Measurements from ENCODE around the gene WDR93. TPM values are rescaled to one million over a fixed set of nuclear protein-coding genes. Genes with fewer than 3 reads are reported as not detected.
A peak's percentile ranks its signal among the peaks of the same experiment; 100 is the strongest.
"Not testable (repeated sequence)": the region's sequence is repeated elsewhere in the genome, so short reads cannot be mapped to it uniquely, and the experiment has no call there.

WDR93 gene
- total RNA-seq, 1 donor = 0.27 TPM

DNA sequence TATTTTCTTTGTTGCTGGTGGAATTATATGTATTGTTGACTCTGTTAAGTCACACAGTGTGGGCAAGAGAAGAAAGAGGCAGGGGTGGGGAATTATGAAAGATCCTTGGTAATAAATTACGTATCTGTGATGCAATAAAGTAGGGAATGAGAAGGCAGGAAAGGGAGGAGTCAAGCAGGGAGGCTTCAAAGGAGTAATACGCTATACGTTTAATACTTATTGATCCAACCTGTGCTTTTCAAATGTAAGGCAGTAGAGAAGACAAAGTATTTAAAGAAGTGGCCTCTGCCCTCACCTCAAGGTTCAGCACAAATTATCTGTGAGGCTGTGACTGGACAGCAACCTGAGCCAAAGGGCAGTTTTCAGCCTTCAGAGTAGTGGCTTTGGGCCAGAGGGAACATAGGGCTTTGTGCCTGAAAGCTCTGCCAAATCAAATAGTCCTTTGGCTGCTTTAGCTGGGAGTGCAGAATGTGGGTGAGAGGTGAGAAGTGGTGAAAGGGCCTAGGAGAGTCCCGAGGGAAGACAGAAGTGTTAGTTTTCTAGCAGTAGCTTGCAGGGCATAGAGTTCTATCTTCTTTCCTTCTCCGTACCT lies 10.2 kb upstream of the WDR93 start:
- no peak for DNase-seq (ENCODE audit: low read depth in 2 of 3, low spot score in 2 of 3)

DNA sequence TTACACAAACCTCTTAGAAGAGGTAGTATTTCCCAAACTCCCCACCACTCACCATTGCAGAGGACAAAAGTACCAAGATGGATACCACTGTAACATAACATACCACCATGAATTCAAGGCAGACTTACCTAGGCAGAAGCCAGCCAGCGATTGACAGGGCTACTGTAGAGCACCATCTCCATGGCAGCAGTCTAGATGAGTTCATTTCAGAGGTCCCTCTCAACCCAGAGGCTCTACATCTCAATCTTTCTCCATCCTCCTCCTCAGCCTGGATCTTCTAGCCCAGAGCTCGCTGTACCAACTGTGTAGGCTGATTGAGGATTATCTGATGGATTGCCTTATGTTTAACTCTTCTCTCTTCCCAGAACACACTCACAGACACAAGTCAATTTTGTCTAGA lies 9.5 kb upstream of the WDR93 start:
- no peak for DNase-seq (ENCODE audit: low read depth in 2 of 3, low spot score in 2 of 3)

DNA sequence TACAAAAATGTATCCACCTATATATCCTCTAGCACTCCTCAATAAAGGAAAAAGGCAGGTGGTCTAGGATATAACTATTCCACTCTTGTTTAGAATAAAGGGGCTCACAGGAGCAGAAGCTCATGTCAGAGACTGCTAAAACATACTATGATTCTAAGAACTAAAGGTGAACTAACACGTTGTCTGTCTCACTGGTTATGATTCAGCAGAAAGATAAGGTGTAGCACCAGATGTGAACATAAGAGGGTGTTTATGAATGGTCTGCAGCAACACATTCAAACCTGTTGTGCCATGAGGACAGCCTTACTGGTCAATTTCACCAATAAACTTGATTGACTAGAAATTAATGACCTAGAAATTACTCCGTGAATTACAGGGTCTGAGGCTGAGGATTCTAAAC lies 4.6 kb upstream of the WDR93 start:
- no peak for DNase-seq (ENCODE audit: low read depth in 2 of 3, low spot score in 2 of 3)

DNA sequence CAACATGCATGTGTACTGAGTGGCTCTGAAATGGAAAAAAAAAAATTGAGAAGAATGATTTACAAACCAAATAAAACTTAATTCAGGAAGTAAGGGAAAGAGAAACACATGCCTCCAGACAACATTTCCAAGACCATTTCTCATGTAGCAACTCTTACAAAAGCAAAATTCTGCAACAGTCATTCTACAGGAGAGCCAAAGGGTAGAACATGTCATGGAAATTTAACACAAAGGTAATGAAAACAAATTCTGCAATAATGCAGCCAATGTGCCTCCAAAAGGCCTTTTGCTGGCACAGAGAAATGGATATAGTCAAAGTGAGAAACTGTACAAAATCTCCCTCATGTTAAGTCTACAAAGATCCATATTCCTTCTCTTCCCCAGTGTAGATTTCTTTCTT lies 4.1 kb upstream of the WDR93 start:
- DNase-seq (ENCODE audit: low read depth in 2 of 3, low spot score in 2 of 3) = no peak

DNA sequence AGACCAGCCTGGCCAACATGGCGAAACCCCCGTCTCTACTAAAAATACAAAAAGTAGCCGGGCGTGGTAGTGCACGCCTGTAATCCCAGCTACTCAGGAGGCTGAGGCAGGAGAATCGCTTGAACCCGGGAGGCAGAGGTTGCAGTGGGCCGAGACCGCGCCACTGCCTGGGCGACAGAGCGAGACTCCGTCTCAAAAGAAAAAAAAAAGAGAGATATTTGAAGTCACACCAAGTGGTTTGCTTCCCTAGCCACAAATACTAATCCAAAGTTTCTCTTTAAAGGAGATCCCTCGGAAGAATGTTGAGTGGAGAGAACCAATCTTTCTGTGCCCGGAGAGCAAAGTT lies 708 bp upstream of the WDR93 start:
- not testable (repeated sequence) for DNase-seq (ENCODE audit: low read depth in 2 of 3, low spot score in 2 of 3)

DNA sequence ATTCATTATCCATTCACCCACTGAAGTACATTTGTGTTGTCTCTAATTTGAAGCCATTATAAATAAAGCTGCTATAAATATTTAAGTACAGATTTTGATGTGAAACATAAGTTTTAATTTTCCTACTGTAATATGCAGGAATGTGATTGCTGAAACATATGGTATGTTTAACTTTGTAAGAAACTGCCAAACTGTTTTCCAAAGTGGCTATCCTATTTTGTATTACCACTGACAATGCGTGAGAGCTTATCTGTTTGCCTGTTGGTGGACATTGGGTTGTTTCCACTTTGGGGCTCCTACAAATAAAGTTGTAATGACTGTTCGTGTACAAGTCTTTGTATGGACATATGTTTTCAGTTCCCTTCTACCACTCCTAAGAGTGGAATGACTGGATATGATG lies 2.5 kb downstream of the WDR93 start:
- no peak for DNase-seq (ENCODE audit: low read depth in 2 of 3, low spot score in 2 of 3)

DNA sequence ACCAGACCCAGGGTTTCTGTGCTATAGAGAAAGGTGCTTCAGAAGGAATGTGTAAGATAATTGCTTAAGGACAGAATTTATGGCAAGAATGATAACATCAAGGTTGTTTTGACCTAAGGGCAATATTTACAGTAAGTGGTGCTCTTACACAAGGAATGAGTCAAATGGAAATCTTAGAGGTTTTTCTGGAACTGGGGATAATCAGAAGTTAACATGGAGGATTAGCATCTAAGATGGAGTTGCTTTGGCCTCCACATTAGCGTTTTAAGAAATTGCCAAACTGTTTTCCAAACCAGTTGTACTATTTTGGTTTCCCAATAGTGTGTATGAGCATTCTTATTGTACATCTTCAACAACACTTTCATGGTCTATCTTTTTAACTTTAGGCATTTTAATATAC lies 3.1 kb downstream of the WDR93 start:
- DNase-seq (ENCODE audit: low read depth in 2 of 3, low spot score in 2 of 3) = no peak

DNA sequence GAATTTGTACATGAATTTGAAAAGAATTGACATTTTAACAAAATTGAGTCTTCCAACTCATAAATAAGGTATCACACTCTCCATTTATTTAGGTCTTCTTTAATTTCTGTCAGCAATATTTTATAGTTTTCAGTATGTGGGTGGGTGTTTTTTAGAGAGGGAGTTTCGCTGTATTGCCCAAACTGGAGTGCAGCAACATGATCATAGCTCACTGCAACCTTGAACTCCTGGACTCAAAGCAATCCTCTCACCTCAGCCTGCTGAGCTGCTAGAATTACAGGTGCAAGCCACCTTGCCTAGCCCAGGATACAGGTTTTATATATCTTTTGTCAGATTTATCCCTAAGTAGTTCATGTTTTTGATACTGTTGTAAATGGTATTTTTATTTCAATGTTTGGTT lies 4.6 kb downstream of the WDR93 start:
- DNase-seq (ENCODE audit: low read depth in 2 of 3, low spot score in 2 of 3) = no peak

DNA sequence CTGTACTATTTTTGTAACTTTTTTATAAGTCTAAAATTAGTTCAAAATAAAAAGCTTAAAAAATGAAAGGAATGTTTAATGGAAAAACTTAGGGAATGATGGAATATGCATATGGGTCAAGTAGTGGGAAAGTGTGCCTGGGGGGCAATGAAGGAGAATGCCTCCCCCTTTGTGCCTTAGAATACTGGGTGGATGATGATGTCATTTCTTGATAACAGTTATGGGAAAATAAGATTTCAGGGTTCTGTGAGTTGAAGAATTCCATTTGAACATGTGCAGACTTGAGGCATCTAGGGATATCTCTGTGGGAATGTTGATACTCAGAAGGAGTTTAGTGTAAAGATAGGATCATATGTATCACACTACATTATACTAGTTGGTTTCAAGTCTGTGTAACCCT lies 13.8 kb downstream of the WDR93 start:
- DNase-seq (ENCODE audit: low read depth in 2 of 3, low spot score in 2 of 3) = no peak

DNA sequence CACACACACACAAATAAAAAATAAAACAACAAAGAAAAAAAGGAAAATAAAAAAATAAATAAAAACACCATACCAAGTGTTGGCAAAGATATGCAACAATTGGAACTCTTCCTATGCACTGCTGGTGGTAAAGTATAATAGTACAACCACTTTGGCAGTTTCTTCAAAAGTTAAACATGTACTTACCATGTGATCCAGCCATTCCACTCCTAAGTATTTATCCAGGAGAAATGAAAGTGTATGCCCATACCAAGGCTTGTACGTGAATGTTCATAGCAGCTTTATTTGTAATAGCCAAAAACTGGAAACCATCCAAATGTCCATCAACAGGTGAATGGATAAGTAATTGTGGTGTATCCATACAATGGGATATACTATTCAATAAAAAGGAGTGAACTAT lies 17.0 kb downstream of the WDR93 start:
- DNase-seq (ENCODE audit: low read depth in 2 of 3, low spot score in 2 of 3) = no peak

DNA sequence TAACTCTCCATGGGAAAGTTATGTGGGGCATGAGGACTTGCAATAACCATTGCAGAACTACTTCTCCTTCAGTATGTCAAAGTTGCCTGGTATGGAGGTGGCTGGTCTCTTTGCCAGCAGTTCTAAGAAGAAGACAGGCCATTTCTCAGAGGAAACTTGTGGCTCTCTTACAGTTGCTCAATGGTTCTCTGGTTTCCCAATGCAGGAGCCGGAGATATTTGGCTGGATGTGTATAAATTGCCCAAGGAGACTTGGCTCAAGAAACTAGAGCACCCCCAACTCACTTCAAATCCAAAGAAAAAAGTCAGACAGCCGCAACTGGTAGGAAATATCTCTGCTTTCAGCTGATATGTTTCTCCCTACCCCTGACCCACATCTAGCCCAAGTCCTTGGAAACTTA lies 24.2 kb downstream of the WDR93 start:
- no peak for DNase-seq (ENCODE audit: low read depth in 2 of 3, low spot score in 2 of 3)

DNA sequence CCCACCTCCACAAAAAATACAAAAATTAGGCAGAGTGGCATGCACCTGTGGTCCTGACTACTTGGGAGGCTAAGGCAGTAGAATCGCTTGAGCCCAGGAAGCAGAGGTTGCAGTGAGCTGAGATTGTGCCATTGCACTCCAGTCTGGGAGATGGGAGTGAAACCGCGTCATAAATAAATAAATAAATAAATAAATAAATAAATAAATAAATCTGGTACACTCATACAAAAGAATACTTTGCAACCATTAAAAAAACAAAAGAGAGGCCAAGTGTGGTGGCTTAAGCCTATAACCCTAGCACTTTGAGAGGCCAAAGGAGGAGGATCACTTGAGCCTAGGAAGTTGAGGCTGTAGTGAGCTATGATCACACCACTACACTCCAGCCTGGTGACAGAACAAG lies 32.4 kb downstream of the WDR93 start:
- DNase-seq (ENCODE audit: low read depth in 2 of 3, low spot score in 2 of 3) = no peak

DNA sequence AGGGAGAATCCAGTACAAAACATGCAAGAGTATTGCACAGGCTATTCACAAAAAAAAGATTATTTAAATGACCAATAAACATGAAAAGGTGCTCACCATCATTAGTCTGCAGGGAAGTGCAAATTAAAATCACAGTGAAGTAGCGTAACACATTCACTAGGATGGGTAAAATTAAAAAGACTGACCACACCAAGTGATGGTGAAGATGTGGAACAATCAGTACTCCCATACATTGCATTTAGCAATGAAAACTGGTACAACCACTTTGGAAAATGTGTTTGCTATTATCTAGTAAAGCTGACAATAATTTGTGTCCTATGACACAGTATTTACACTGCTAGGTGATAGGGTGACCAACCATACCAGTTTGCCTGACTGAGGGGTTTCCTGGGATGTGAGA lies 34.0 kb downstream of the WDR93 start:
- no peak for DNase-seq (ENCODE audit: low read depth in 2 of 3, low spot score in 2 of 3)

DNA sequence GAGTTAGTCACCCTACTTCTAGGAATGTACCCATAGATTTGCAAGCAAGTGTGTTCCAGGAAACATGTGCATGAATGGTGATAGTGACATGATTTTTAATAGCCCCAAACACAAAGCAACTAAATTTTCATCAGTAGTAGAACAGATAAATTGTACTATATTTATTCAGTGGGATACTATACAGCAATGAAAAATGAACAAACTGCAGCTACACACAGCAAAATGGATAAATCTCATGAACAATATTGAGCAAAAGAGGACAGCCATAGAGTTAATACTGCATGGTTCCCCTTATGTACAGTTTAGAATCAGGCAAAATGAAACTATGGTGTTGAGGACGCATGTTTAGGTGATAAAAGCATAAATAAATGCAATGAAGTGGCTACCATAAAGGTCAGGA lies 34.5 kb downstream of the WDR93 start:
- no peak for DNase-seq (ENCODE audit: low read depth in 2 of 3, low spot score in 2 of 3)

DNA sequence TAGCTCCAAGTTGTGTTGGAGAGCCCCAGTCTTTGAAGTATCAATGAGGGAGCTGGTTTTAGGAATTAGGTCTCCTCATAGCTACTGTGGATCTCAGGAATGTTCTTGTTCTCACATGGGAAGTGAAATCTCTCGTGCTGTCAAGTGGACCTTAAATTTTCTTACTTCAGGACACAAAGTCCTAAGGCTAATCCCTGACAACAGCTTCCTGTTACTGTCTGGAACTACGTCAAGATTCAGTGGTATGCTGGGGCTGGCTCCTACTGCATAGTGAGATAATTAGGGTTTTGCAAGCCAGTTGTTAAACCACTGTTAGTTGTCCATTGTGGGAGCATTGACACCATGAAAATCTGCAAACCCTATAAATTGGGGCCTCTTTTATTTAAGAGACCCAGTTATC lies 37.6 kb downstream of the WDR93 start:
- DNase-seq (ENCODE audit: low read depth in 2 of 3, low spot score in 2 of 3) = no peak

DNA sequence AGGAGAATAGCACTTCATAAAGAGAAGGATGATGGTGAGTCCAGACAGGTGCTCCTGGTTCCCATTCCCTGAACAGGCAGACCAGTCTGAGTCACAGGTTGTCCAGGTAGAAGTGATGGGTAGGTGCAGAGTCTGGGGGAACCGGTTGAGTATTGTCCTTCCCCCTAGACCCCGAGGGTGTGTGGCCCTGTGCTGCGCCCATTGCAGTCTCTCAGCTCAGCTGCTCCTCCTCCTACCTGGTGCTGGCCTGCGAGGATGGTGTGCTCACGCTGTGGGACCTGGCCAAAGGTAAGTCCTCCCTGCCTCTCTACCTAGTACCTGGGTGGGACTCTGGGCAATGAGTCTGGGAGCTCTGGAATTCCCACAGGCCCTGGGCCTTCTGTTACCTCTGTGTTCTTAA lies 40.7 kb downstream of the WDR93 start:
- DNase-seq (ENCODE audit: low read depth in 2 of 3, low spot score in 2 of 3) = no peak

DNA sequence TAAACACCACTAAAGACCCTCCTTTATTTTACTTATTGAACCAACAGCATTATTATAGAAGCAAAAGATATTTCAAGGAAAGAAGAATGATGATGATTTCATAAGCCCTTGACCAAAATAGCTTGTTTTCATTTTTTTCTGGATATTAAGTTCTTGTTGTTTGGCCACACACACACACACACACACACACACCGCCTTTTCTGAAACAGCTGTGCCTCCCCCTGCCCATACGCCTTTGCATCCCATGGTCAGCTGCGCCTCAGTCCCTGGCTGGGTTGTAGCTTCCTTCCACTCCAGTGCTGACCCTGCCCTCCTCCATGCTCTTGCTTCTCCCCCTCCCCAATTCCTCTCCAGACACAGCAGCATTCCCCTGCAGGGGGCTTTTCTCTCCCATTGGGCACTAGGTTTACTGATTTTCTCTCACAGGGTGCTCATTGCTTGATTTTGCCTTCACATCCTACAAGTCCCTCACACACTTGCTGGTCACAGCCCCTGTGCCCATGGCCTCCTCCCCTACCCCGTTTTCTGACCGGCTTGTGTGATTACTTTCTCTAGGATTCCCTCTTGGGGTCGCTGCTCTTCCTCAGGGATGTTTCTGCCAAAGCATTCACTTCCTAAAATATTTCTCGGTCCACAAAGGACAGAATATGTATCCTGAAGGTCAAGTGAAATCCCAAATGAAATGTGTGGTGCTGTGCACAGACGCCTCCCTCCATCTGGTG lies 42.0 kb downstream of the WDR93 start:
- no peak for DNase-seq (ENCODE audit: low read depth in 2 of 3, low spot score in 2 of 3)

DNA sequence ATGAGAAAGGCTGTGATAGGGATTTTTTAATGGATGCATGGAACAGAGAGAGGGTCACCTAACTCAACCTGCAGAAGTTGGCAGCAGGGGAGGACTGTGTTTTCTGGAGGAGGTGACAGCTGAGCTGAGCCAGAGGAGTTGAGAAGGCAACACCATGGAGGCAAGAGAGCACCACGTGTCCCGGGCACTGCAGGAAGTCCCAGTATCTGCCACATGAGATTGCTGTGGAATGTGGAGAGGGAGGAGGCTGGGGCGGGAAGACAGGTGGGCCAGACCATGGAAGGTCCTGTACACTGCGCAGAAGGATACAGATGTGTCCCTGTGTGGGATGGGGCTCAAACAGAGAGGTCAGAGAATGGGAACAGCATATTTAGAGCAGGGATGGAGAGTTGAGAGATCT lies 45.2 kb downstream of the WDR93 start:
- no peak for DNase-seq (ENCODE audit: low read depth in 2 of 3, low spot score in 2 of 3)

DNA sequence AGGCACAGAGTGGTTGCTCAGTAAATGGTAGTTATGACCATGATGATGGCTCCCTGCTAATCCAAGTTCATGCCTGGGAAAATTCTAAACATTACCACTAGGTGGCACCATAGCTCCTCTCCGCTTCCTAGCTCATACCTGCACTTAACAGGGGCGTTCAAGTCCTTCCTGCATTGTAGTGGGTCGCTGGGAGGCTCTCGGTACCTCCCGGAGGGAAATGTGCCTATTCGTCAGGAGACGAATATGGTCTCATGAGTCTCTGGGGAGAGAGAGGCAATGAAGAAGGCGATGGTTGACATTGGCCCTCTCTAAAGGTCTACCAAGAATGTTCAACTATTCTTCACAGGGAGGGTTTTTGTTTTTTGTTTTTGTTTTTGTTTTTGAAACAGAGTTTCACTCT lies 49.5 kb downstream of the WDR93 start:
- peak; percentile 53 to 83 (median 70) for DNase-seq (ENCODE audit: low read depth in 2 of 3, low spot score in 2 of 3)

DNA sequence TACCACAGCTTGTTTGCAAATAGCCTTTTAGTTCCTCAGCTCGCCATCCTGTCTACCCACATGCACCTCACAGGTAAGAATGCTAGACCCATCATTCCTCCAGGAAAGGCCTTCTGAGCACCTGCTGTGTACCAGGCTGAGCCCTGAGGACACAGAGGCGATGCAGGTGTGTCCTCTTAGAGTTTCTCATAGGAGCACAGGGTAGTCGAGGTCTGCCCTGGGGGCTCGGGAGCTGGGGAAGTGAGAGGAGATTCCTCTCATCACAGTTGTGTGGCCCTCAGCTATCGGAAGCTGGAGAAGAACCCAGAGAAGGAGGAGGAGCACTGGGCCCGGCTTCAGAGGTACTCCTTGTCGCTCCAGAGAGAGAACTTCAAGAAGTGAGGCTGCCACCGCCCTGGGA lies 52.4 kb downstream of the WDR93 start:
- DNase-seq (ENCODE audit: low read depth in 2 of 3, low spot score in 2 of 3) = no peak

DNA sequence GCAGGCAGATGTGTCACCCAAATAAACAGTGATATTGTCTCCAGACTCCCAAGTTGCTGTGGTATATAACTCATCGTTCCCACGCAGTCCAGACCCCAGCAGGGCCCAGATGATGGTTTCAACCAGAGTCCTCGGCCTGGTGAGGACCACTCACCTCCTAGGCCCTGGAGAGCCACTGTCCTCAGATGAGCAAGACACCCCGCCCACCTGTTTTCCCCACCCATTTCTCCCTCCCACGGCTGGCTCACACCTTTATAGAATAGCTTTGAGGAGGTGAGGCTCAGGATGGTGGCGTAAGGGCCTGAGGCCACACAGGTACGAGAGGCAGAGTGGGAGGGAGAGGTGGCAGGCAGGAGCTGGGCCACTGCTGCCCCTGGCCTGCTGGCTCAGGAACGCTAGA lies 53.0 kb downstream of the WDR93 start:
- no peak for DNase-seq (ENCODE audit: low read depth in 2 of 3, low spot score in 2 of 3)

DNA sequence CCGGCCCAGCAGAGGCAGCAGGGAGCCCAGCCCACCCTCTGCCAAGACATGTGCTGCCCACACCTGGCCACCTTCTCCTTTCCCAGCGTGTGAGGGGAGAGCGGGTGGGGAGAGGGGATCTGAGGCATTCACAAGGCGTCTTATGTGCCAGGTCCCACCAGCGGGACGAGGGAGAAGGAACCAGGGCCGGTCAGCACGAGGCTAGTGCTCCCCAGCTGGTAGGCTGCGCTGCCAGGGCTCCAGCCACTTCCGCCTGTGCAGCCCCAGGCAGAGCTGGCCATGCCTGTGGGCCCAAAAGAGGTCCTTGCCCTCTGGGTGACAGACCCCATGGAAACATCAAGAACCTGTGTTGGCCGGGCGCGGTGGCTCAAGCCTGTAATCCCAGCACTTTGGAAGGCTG lies 54.5 kb downstream of the WDR93 start:
- DNase-seq (ENCODE audit: low read depth in 2 of 3, low spot score in 2 of 3) = no peak

DNA sequence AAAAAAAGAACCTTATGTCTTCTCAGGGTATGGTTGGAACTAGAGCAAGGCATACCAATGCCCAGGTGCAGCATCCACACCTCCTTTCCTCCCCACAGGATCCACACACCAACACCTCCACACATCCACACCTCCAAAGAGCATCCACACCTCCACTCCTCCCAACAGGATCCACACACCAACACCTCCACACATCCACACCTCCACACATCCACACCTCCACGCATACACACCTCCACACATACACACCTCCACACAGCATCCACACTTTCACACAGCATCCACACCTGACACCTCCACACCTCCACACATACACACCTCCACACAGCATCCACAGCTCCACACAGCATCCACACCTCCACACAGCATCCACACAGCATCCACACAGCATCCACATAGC lies 55.2 kb downstream of the WDR93 start:
- no peak for DNase-seq (ENCODE audit: low read depth in 2 of 3, low spot score in 2 of 3)
